T-helper 2 cell treated with Interferon-gamma antibody and Interleukin-4, amounts not matched to agents 5 μg/mL and 100 μg/mL, for 36 hours (primary cell): ENCODE results near the gene HHLA2.

Experiments used
- DNase-seq: peaks from one replicate; pipeline ENCODE4 v3.0.0; 2021; ENCODE audit warnings: low spot score
- H3K27ac Mint-ChIP-seq: one replicate; pipeline ENCODE4 v1.8.0; 2021; ENCODE audit warnings: mild to moderate bottlenecking, mixed read lengths
- H3K27me3 Mint-ChIP-seq: one replicate; pipeline ENCODE4 v1.8.0; 2021; ENCODE audit warnings: low read depth, mixed read lengths
- H3K36me3 Mint-ChIP-seq: one replicate; pipeline ENCODE4 v1.8.0; 2021; ENCODE audit warnings: low read depth, mixed read lengths
- H3K4me1 Mint-ChIP-seq: one replicate; pipeline ENCODE4 v1.8.0; 2021; ENCODE audit warnings: low read depth, mixed read lengths
- H3K4me3 Mint-ChIP-seq: one replicate; pipeline ENCODE4 v1.8.0; 2022; ENCODE audit warnings: mild to moderate bottlenecking, moderate library complexity, mixed read lengths
- H3K9me3 Mint-ChIP-seq: one replicate; pipeline ENCODE4 v1.8.0; 2021; ENCODE audit warnings: mixed read lengths

HHLA2 gene

GRCh38 chr3:108420926-108421325 lies 124.6 kb downstream of the HHLA2 start:
- H3K27me3 Mint-ChIP-seq: peaks cover 3% of the 10 kb centered on the region
- H3K4me1 Mint-ChIP-seq: peaks cover 2% of the 10 kb centered on the region
- H3K4me3 Mint-ChIP-seq: no peak overlapping the region
- DNase-seq: no peak
- no peaks in the 10 kb centered on the region for H3K9me3 Mint-ChIP-seq
- H3K36me3 Mint-ChIP-seq: no peaks in the 10 kb centered on the region
- H3K27ac Mint-ChIP-seq: no peak overlapping the region
